HG02759 (cell line): ENCODE results near the gene PDE6D.
"Not testable (repeated sequence)": the region's sequence is repeated elsewhere in the genome, so short reads cannot be mapped to it uniquely, and the experiment has no call there.

Experiments
- ATAC-seq: cut with Tn5 transposase; IDR thresholded peaks from one replicate; pipeline ENCODE4 v1.9.1; 2021; ENCODE audit warnings: mild to moderate bottlenecking, moderate library complexity; ENCODE audit not compliant: unreplicated experiment

PDE6D gene

GRCh38 chr2:231780123-231780908 lies 766 bp downstream of the PDE6D start:
- no peak for ATAC-seq

- no peak for ATAC-seq
These were observed 11.6 kb downstream of the PDE6D start for GRCh38 chr2:231769170-231770136.

- ATAC-seq: no peak
These were observed 15.6 kb downstream of the PDE6D start for GRCh38 chr2:231765496-231765929.

GRCh38 chr2:231764760-231765159 lies 16.3 kb downstream of the PDE6D start:
- ATAC-seq: no peak

GRCh38 chr2:231764124-231764523 lies 17.0 kb downstream of the PDE6D start:
- ATAC-seq: no peak

- ATAC-seq: no peak
These were observed 19.3 kb downstream of the PDE6D start for GRCh38 chr2:231761735-231762134.

GRCh38 chr2:231752061-231752460 lies 29.0 kb downstream of the PDE6D start:
- ATAC-seq: no peak

- ATAC-seq: no peak
These were observed 29.9 kb downstream of the PDE6D start for GRCh38 chr2:231751042-231751815.

GRCh38 chr2:231749016-231749415 lies 32.1 kb downstream of the PDE6D start:
- not testable (repeated sequence) for ATAC-seq

GRCh38 chr2:231748153-231748896 lies 32.8 kb downstream of the PDE6D start:
- not testable (repeated sequence) for ATAC-seq

GRCh38 chr2:231745303-231746038 lies 35.6 kb downstream of the PDE6D start:
- ATAC-seq: no peak

- no peak for ATAC-seq
These were observed 37.5 kb downstream of the PDE6D start for GRCh38 chr2:231743376-231744116.

GRCh38 chr2:231737761-231738160 lies 43.3 kb downstream of the PDE6D start:
- no peak for ATAC-seq

- ATAC-seq: no peak
These were observed 48.5 kb downstream of the PDE6D start for GRCh38 chr2:231732604-231733003.

- ATAC-seq: no peak
These were observed 53.5 kb downstream of the PDE6D start for GRCh38 chr2:231727621-231728020.

- ATAC-seq: no peak
These were observed 54.8 kb downstream of the PDE6D start for GRCh38 chr2:231726276-231726675.

- no peak for ATAC-seq
These were observed 55.6 kb downstream of the PDE6D start for GRCh38 chr2:231725476-231725875.

- ATAC-seq: no peak
These were observed 58.3 kb downstream of the PDE6D start for GRCh38 chr2:231722721-231723307.
